Esophagus squamous epithelium (tissue), 5 donors: ENCODE results near the gene GHSR. TPM values are rescaled to one million over a fixed set of nuclear protein-coding genes. Genes with fewer than 3 reads are reported as not detected.

ENCODE experiments used
- DNase-seq: peaks from one replicate; lab custom pipeline; 2025; lab: John Stamatoyannopoulos, UW
- H3K27ac ChIP-seq, 4 donors: fragments of 200-600 bp; sonication (generic); one replicate each; pipeline ENCODE4 v1.5.1; 2016 to 2019; ENCODE audit warnings: mild to moderate bottlenecking in 1 of 4
- H3K27me3 ChIP-seq, 4 donors: fragments of 200-600 bp; sonication (generic); 1 replicate in 3 of 4; 2 replicates in 1 of 4; pipeline versions ENCODE4 v1.5.1 to v1.6.0; 2017 to 2021; ENCODE audit warnings: antibody characterized with exemption in 1 of 4
- H3K36me3 ChIP-seq, 3 donors: fragments of 200-600 bp; sonication (generic); one replicate each; pipeline ENCODE4 v1.5.1; 2016 to 2019
- H3K4me1 ChIP-seq, 3 donors: fragments of 200-600 bp; sonication (generic); one replicate each; pipeline ENCODE4 v1.5.1; 2017 to 2019
- H3K4me3 ChIP-seq, 4 donors: fragments of 200-600 bp; sonication (generic); 1 replicate in 3 of 4; 2 replicates in 1 of 4; pipeline ENCODE4 v1.5.1; 2016 to 2019; ENCODE audit warnings: mild to moderate bottlenecking in 2 of 4, moderate library complexity in 1 of 4
- H3K9me3 ChIP-seq, 3 donors: fragments of 200-600 bp; sonication (generic); one replicate each; pipeline ENCODE4 v1.5.1; 2016 to 2019
- POLR2A ChIP-seq, 4 donors: fragments of 450-650 bp; IDR thresholded peaks; one replicate each; pipeline ENCODE4 v1.6.1; 2017; ENCODE audit warnings: antibody characterized with exemption in 4 of 4, mild to moderate bottlenecking in 4 of 4, moderate library complexity in 3 of 4
- WGBS, 2 donors: methylation state at CpG; one replicate each; pipeline ENCODE4 v1.1.5; 2018; 5-methylcytosine and 5-hydroxymethylcytosine counted together
- intact Hi-C: fragments of 100-400 bp; cut with DNase I; formaldehyde crosslinking; loops from one replicate; pipeline ENCODE4 v1.15.0; 2022
- total RNA-seq, 4 donors: library from RNA; depleted of rRNA; stranded (reverse); fragments of >200 nt; gene quantifications; one replicate each; pipeline ENCODE4 v1.1.0, GENCODE V29; 2016
- TF ChIP-seq, protein P1 (sequence below), 6 experiments: fragments of 450-650 bp in 4 of 6; fragments of 200-600 bp in 2 of 6; sonication (generic) in 2 of 6; IDR thresholded peaks; one replicate each; pipeline ENCODE4 v1.5.1; 2016 to 2019; ENCODE audit warnings: antibody characterized with exemption in 6 of 6, mild to moderate bottlenecking in 4 of 6, moderate library complexity in 4 of 6
- donor health status: DM: yes; HTN: yes; CAD: no.

Gene GHSR
- total RNA-seq, 4 donors from 2014 or later: not detected

DNA sequence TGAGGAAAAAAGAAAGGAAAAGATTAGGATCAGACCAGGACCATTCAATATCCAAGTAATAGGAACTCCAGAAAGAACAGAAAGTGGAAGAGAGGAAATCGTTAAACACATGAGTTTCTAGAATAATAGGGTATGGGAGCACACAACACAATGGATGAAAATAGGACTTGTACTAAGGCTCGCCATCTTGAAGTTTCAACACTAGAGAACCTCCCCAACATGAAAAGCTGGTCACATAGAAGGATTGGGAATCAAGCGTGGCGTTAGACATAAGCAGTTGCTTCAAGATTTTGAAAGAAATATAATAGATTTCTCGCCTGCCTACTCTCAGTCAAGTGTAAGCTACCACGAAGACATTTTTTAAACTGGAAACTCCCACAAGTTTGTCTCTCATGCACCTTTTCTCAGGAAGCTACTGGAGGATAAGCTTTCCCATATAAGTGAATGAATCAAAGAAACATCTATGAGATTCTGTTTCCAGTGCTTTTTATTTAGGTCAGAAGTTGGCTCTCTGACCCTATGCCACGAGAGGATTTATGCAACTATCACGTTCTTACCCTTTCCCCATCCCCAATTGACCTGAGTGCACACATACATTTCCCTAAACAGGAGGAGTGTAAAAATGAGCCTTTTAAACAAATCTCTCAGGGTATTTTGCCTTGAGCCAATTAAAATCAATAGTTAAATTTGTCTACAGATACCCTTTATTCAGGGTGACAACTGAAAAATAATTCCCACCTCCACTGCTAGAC is 45.2 kb downstream of the GHSR start:
- no peaks in the 10 kb centered on the region for H3K4me1 ChIP-seq
- intact Hi-C loops: no loop called here
- no peaks in the 10 kb centered on the region for H3K9me3 ChIP-seq
- H3K36me3 ChIP-seq: peaks cover 0 to 18% (median 0%) of the 10 kb centered on the region in 3 donors
- H3K27me3 ChIP-seq: no peaks in the 10 kb centered on the region
- H3K4me3 ChIP-seq: no peak overlapping the region
- 92 to 93% methylated on average over 8 of the region's 8 CpGs for WGBS, 2 donors
- TF ChIP-seq, protein P1, sequence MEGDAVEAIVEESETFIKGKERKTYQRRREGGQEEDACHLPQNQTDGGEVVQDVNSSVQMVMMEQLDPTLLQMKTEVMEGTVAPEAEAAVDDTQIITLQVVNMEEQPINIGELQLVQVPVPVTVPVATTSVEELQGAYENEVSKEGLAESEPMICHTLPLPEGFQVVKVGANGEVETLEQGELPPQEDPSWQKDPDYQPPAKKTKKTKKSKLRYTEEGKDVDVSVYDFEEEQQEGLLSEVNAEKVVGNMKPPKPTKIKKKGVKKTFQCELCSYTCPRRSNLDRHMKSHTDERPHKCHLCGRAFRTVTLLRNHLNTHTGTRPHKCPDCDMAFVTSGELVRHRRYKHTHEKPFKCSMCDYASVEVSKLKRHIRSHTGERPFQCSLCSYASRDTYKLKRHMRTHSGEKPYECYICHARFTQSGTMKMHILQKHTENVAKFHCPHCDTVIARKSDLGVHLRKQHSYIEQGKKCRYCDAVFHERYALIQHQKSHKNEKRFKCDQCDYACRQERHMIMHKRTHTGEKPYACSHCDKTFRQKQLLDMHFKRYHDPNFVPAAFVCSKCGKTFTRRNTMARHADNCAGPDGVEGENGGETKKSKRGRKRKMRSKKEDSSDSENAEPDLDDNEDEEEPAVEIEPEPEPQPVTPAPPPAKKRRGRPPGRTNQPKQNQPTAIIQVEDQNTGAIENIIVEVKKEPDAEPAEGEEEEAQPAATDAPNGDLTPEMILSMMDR (IDR thresholded peaks at IDR 0.05): no peak
- TF ChIP-seq POLR2A (IDR thresholded peaks at IDR 0.05): no peak
- no peak overlapping the region for H3K27ac ChIP-seq
- DNase-seq: no peak

DNA sequence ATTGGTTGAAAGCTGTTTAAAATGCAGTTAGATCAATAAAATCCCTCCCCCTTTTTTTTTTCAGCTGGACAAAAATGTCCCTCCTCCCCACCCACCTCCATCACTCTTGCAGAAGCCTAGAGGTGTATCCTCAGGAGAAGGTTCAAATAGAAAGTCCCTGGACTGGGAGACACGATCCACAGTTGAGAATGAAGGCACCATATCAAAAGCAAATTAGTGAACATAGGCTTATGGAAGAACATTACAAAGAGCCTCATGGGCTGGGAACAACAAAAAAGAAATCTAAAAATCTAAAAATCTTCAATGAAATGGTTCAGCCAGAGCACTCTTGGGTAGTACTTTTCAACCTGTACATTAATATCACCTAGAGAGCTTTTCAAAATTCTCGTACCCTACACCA is 46.2 kb downstream of the GHSR start:
- 92 to 100% methylated on average over 2 of the region's 2 CpGs for WGBS, 2 donors
- no peak for TF ChIP-seq POLR2A (IDR thresholded peaks at IDR 0.05)
- no peaks in the 10 kb centered on the region for H3K9me3 ChIP-seq
- intact Hi-C loops: no loop called here
- DNase-seq: no peak
- no peaks in the 10 kb centered on the region for H3K4me1 ChIP-seq
- no peak overlapping the region for H3K27ac ChIP-seq
- H3K36me3 ChIP-seq: peaks cover 0 to 26% (median 7%) of the 10 kb centered on the region in 3 donors
- no peak overlapping the region for H3K4me3 ChIP-seq
- no peaks in the 10 kb centered on the region for H3K27me3 ChIP-seq

DNA sequence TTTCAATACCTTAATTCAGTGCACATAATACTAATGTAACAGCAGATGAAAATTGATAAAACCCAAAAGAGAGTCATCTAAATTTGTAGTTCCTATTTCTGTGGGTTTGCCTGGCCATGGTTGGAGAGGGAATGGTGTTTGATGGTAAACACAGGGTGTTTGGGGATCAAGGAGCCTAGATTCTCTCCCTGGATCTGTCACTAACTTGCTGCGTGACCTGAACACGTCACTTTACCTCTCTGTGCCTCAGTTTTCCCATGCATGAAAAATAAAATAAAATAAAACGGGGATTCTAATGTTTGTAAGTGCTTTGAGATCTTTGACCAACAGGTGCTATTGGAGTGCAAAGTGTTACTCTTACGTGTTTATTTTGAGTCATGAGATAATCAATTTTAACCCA is 49.8 kb downstream of the GHSR start:
- no peak for TF ChIP-seq POLR2A (IDR thresholded peaks at IDR 0.05)
- TF ChIP-seq, protein P1 (IDR thresholded peaks at IDR 0.05): no peak
- Histone ChIP-seq H3K27ac (no peak overlapping the region), H3K4me1 (no peaks in the 10 kb centered on the region), H3K9me3 (no peaks in the 10 kb centered on the region), H3K36me3 (peaks cover 0 to 36% (median 7%) of the 10 kb centered on the region in 3 donors), H3K27me3 (no peaks in the 10 kb centered on the region), H3K4me3 (no peak overlapping the region)
- 91 to 93% methylated on average over 4 of the region's 4 CpGs for WGBS, 2 donors
- DNase-seq: no peak
- intact Hi-C loops: no loop called here

DNA sequence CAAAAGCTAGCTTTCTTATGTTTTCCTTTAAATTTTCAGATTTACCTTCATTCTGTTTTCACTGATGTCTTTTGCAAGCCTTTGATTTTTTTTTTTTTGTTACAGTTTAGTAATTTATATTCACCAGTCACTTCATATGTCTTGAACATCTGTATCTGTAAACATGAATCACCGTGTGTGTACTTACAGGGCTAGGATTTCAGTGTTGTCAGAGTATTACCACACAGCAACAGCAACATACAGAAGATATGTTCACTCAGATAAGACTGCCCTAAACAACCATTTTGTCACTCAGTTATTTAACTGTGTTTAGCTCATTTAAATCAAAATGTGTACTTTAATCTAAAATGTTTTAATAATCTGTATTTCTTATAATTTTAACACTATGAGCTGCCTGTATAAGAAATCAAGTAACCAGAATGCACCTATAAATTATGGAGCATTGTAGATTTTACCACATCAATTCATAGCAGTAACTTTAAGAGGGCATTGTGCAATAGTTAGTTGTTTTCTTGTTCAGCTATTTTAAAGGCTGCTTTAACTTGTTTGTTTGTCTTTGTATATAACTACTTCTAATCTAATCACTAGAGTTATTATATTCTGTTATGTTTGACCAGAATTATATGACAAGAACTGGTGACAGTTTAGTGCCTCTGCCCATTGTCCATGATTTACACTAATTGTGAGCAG is 50.4 kb downstream of the GHSR start:
- TF ChIP-seq, protein P1 (IDR thresholded peaks at IDR 0.05): no peak
- TF ChIP-seq POLR2A (IDR thresholded peaks at IDR 0.05): no peak
- H3K4me1 ChIP-seq: no peaks in the 10 kb centered on the region
- WGBS, 2 donors: 31 to 40% methylated on average over 1 of the region's 1 CpG
- DNase-seq: no peak
- H3K27ac ChIP-seq: no peak overlapping the region
- H3K4me3 ChIP-seq: no peak overlapping the region
- H3K36me3 ChIP-seq: peaks cover 0 to 36% (median 7%) of the 10 kb centered on the region in 3 donors
- intact Hi-C loops: no loop called here
- H3K27me3 ChIP-seq: no peaks in the 10 kb centered on the region
- H3K9me3 ChIP-seq: no peaks in the 10 kb centered on the region

DNA sequence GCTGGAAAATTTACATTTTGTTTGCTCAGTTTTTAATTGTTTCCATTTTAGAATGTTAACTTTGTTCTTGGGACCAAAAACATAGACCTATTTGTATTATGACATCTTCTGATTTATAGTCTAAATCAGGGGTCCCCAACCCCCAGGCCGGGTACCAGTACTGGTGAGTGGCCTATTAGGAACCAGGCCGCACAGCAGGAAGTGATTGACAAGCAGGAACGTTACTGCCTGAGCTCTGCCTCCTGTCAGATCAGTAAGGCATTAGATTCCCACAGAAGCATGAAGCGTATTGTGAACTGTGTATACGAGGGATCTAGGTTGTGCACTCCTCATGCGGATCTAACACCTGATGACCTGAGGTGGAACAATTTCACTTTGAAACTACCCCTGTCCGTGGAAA is 51.9 kb downstream of the GHSR start:
- H3K27me3 ChIP-seq: no peaks in the 10 kb centered on the region
- H3K4me1 ChIP-seq: peaks cover 0 to 5% (median 0%) of the 10 kb centered on the region in 3 donors
- H3K27ac ChIP-seq: no peak overlapping the region
- intact Hi-C loops: no loop called here
- TF ChIP-seq, protein P1 (IDR thresholded peaks at IDR 0.05): no peak
- no peak for TF ChIP-seq POLR2A (IDR thresholded peaks at IDR 0.05)
- 86 to 87% methylated on average over 6 to 7 of the region's 7 CpGs for WGBS, 2 donors
- H3K36me3 ChIP-seq: peaks cover 0 to 28% (median 7%) of the 10 kb centered on the region in 3 donors
- DNase-seq: no peak
- no peaks in the 10 kb centered on the region for H3K9me3 ChIP-seq
- no peak overlapping the region for H3K4me3 ChIP-seq
